Measurements from ENCODE around the gene CPD.
"Not testable (repeated sequence)": the region's sequence is repeated elsewhere in the genome, so short reads cannot be mapped to it uniquely, and the experiment has no call there.

GRCh38 chr17:30410627-30411026 is 31.9 kb downstream of the CPD start:
- not testable (repeated sequence) for TF ChIP-seq CTCF (IDR thresholded peaks at IDR 0.05; ENCODE audit: low read depth, low read length); EZH2phosphoT487 (IDR thresholded peaks at IDR 0.05; ENCODE audit: low read depth)

Measured in OCI-LY3 (cell line).